Measurements from ENCODE around the gene MEGF8.
"Not testable (repeated sequence)": the region's sequence is repeated elsewhere in the genome, so short reads cannot be mapped to it uniquely, and the experiment has no call there.

The MEGF8 gene

GRCh38 chr19:42334697-42335373 lies 9.4 kb downstream of the MEGF8 start:
- DNase-seq, result no peak

GRCh38 chr19:42335374-42335936 lies 10.0 kb downstream of the MEGF8 start:
- no peak for DNase-seq

GRCh38 chr19:42335971-42336370 lies 10.5 kb downstream of the MEGF8 start:
- no peak for DNase-seq

- DNase-seq, result not testable (repeated sequence)
Observed at GRCh38 chr19:42339126-42339860, 13.9 kb downstream of the MEGF8 start.

GRCh38 chr19:42339922-42340321 lies 14.5 kb downstream of the MEGF8 start:
- not testable (repeated sequence) for DNase-seq

- DNase-seq, result no peak
Observed at GRCh38 chr19:42343344-42344110, 18.1 kb downstream of the MEGF8 start.

GRCh38 chr19:42344336-42344893 lies 19.0 kb downstream of the MEGF8 start:
- DNase-seq, result no peak

- DNase-seq, result no peak
Observed at GRCh38 chr19:42345191-42345812, 19.9 kb downstream of the MEGF8 start.

- no peak for DNase-seq
Observed at GRCh38 chr19:42348211-42348610, 22.8 kb downstream of the MEGF8 start.

GRCh38 chr19:42349378-42350107 lies 24.1 kb downstream of the MEGF8 start:
- no peak for DNase-seq

GRCh38 chr19:42350417-42350816 lies 25.0 kb downstream of the MEGF8 start:
- no peak for DNase-seq

- DNase-seq, result no peak
Observed at GRCh38 chr19:42351079-42351735, 25.8 kb downstream of the MEGF8 start.

GRCh38 chr19:42352301-42353259 lies 27.1 kb downstream of the MEGF8 start:
- DNase-seq, result peak; percentile 42

GRCh38 chr19:42353341-42354015 lies 28.0 kb downstream of the MEGF8 start:
- no peak for DNase-seq

GRCh38 chr19:42355896-42356295 lies 30.5 kb downstream of the MEGF8 start:
- DNase-seq, result no peak

- DNase-seq, result no peak
Observed at GRCh38 chr19:42356686-42357085, 31.3 kb downstream of the MEGF8 start.

- no peak for DNase-seq
Observed at GRCh38 chr19:42357290-42357689, 31.9 kb downstream of the MEGF8 start.

GRCh38 chr19:42360787-42361544 lies 35.5 kb downstream of the MEGF8 start:
- no peak for DNase-seq

- DNase-seq, result no peak
Observed at GRCh38 chr19:42361545-42361910, 36.1 kb downstream of the MEGF8 start.
